WTC11 (cell line): ENCODE data around the gene GATD1. TPM values are rescaled to one million over a fixed set of nuclear protein-coding genes. Genes with fewer than 3 reads are reported as not detected.

Experiments used
- ATAC-seq: fragments of 200-7000 bp; cut with Tn5 transposase; 2 replicates; pipeline ENCODE4 v1.10.0; 2021; ENCODE audit warnings: mild to moderate bottlenecking, moderate library complexity
- CTCF ChIA-PET: fragments of 300-600 bp; sonication (Branson Sonifier 250); formaldehyde crosslinking; loops from one replicate; lab custom pipeline; 2021; ENCODE audit warnings: antibody characterized with exemption; lab: Charles Lee
- POLR2A ChIA-PET: fragments of 350-600 bp; sonication (Branson Sonifier 250); formaldehyde crosslinking; loops from one replicate; lab custom pipeline; 2021; ENCODE audit warnings: antibody characterized with exemption; lab: Charles Lee
- DNase-seq: peaks from one replicate; pipeline ENCODE4 v3.0.0; 2021; ENCODE audit warnings: low spot score
- H3K27ac Mint-ChIP-seq: 2 replicates; pipeline ENCODE4 v1.8.0; 2021; ENCODE audit warnings: mixed read lengths
- H3K27me3 Mint-ChIP-seq: 2 replicates; pipeline ENCODE4 v1.8.0; 2021; ENCODE audit warnings: low read depth, mild to moderate bottlenecking, moderate library complexity, mixed read lengths
- H3K36me3 Mint-ChIP-seq: 2 replicates; pipeline ENCODE4 v1.8.0; 2021; ENCODE audit warnings: mixed read lengths
- H3K4me1 Mint-ChIP-seq: 2 replicates; pipeline ENCODE4 v1.8.0; 2022; ENCODE audit warnings: mixed read lengths
- H3K4me3 Mint-ChIP-seq: 2 replicates; pipeline ENCODE4 v1.8.0; 2021; ENCODE audit warnings: mild to moderate bottlenecking, moderate library complexity, mixed read lengths
- H3K9me3 Mint-ChIP-seq: 2 replicates; pipeline ENCODE4 v1.8.0; 2021; ENCODE audit warnings: mixed read lengths
- ARID4B ChIP-seq: sonication (generic); formaldehyde crosslinking; IDR thresholded peaks from 2 replicates; pipeline ENCODE4 v1.8.0; 2023; ENCODE audit warnings: missing genetic modification reagents, mild to moderate bottlenecking, borderline replicate concordance
- ATF1 ChIP-seq: sonication (generic); formaldehyde crosslinking; IDR thresholded peaks from 2 replicates; pipeline ENCODE4 v1.8.1; 2023; ENCODE audit warnings: mild to moderate bottlenecking, moderate library complexity, missing genetic modification reagents
- EMX1 ChIP-seq: fragments of 250-450 bp; sonication (Bioruptor Pico); IDR thresholded peaks from 2 replicates; pipeline ENCODE4 v1.8.0; 2021; ENCODE audit warnings: mild to moderate bottlenecking
- IRF1 ChIP-seq: sonication (generic); formaldehyde crosslinking; IDR thresholded peaks from 2 replicates; pipeline ENCODE4 v1.8.0; 2023; ENCODE audit warnings: missing genetic modification reagents
- IRF2 ChIP-seq: sonication (generic); formaldehyde crosslinking; IDR thresholded peaks from 2 replicates; pipeline ENCODE4 v1.8.0; 2022; ENCODE audit warnings: low read depth, missing genetic modification reagents, borderline replicate concordance
- KAT7 ChIP-seq: sonication (generic); formaldehyde crosslinking; IDR thresholded peaks from 2 replicates; pipeline ENCODE4 v1.8.1; 2023; ENCODE audit warnings: missing genetic modification reagents, mild to moderate bottlenecking, borderline replicate concordance
- MAX ChIP-seq: sonication (generic); formaldehyde crosslinking; IDR thresholded peaks from 2 replicates; pipeline ENCODE4 v1.8.0; 2022; ENCODE audit warnings: mild to moderate bottlenecking, missing genetic modification reagents
- MLX ChIP-seq: sonication (generic); formaldehyde crosslinking; IDR thresholded peaks from 2 replicates; pipeline ENCODE4 v1.8.1; 2023; ENCODE audit warnings: mild to moderate bottlenecking, missing genetic modification reagents, moderate library complexity
- NFATC4 ChIP-seq: fragments of 250-450 bp; sonication (Bioruptor Pico); IDR thresholded peaks from 2 replicates; pipeline ENCODE4 v1.9.0; 2021; ENCODE audit warnings: mild to moderate bottlenecking
- NR2C2 ChIP-seq: sonication (generic); formaldehyde crosslinking; IDR thresholded peaks from 2 replicates; pipeline ENCODE4 v1.8.0; 2022; ENCODE audit warnings: mild to moderate bottlenecking, missing genetic modification reagents
- OVOL2 ChIP-seq: fragments of 250-450 bp; sonication (Bioruptor Pico); IDR thresholded peaks from 2 replicates; pipeline ENCODE4 v1.9.0; 2021; ENCODE audit warnings: mild to moderate bottlenecking, borderline replicate concordance
- SMAD3 ChIP-seq: sonication (generic); formaldehyde crosslinking; IDR thresholded peaks from 2 replicates; pipeline ENCODE4 v1.8.0; 2022; ENCODE audit warnings: missing genetic modification reagents, mild to moderate bottlenecking, borderline replicate concordance
- SMAD4 ChIP-seq: sonication (generic); formaldehyde crosslinking; IDR thresholded peaks from 2 replicates; pipeline ENCODE4 v1.8.0; 2022; ENCODE audit warnings: mild to moderate bottlenecking, missing genetic modification reagents
- SOX15 ChIP-seq: fragments of 250-450 bp; sonication (Bioruptor Pico); IDR thresholded peaks from 2 replicates; pipeline ENCODE4 v1.9.0; 2021; ENCODE audit warnings: mild to moderate bottlenecking
- TEAD1 ChIP-seq: sonication (generic); formaldehyde crosslinking; IDR thresholded peaks from 2 replicates; pipeline ENCODE4 v1.8.0; 2022; ENCODE audit warnings: mild to moderate bottlenecking, missing genetic modification reagents
- ZNF138 ChIP-seq: sonication (generic); formaldehyde crosslinking; conservative IDR thresholded peaks from 2 replicates; pipeline ENCODE4 v1.8.1; 2022; ENCODE audit warnings: mild to moderate bottlenecking, moderate library complexity, missing genetic modification reagents
- ZNF219 ChIP-seq: sonication (generic); formaldehyde crosslinking; IDR thresholded peaks from 2 replicates; pipeline ENCODE4 v1.8.0; 2023; ENCODE audit warnings: missing genetic modification reagents, mild to moderate bottlenecking, borderline replicate concordance
- ZNF232 ChIP-seq: sonication (generic); formaldehyde crosslinking; IDR thresholded peaks from 2 replicates; pipeline ENCODE4 v1.8.0; 2022; ENCODE audit warnings: mild to moderate bottlenecking, missing genetic modification reagents
- ZNF263 ChIP-seq: sonication (generic); formaldehyde crosslinking; IDR thresholded peaks from 2 replicates; pipeline ENCODE4 v1.8.1; 2022; ENCODE audit warnings: low read depth, mild to moderate bottlenecking, moderate library complexity, missing genetic modification reagents
- ZNF671 ChIP-seq: fragments of 250-450 bp; sonication (Bioruptor Pico); IDR thresholded peaks from 2 replicates; pipeline ENCODE4 v1.8.0; 2021; ENCODE audit warnings: mild to moderate bottlenecking
- total RNA-seq: library from RNA; stranded (reverse); gene quantifications from 3 replicates; pipeline ENCODE4 v1.2.3, GENCODE V29; 2021
- TF ChIP-seq, protein P1 (sequence below): sonication (generic); formaldehyde crosslinking; IDR thresholded peaks from 2 replicates; pipeline ENCODE4 v1.8.1; 2023; ENCODE audit warnings: mild to moderate bottlenecking, missing genetic modification reagents

The GATD1 gene
- total RNA-seq, 1 experiment from 2014 or later = 87.6 TPM

- TF ChIP-seq SMAD3 (no peak; the same call in 1 of the 2 replicates), IRF2 (CRISPR knock-in tag) (0 out of 2 replicates have a peak, but pooled peaks have one; percentile 41), NR2C2 (CRISPR knock-in tag) (0 out of 2 replicates have a peak, but pooled peaks have one; percentile 55), MLX (CRISPR knock-in tag) (no peak), SMAD4 (no peak), ZNF232 (peak; percentile 17; the same call in 1 of the 2 replicates), IRF1 (CRISPR knock-in tag) (no peak), ZNF671 (CRISPR knock-in tag) (no peak), ZNF138 (CRISPR knock-in tag) (no peak), ZNF219 (CRISPR knock-in tag) (0 out of 2 replicates have a peak, but pooled peaks have one; percentile 38)
- TF ChIP-seq, protein P1, sequence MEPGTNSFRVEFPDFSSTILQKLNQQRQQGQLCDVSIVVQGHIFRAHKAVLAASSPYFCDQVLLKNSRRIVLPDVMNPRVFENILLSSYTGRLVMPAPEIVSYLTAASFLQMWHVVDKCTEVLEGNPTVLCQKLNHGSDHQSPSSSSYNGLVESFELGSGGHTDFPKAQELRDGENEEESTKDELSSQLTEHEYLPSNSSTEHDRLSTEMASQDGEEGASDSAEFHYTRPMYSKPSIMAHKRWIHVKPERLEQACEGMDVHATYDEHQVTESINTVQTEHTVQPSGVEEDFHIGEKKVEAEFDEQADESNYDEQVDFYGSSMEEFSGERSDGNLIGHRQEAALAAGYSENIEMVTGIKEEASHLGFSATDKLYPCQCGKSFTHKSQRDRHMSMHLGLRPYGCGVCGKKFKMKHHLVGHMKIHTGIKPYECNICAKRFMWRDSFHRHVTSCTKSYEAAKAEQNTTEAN (CRISPR knock-in tag) = 0 out of 2 replicates have a peak, but pooled peaks have one; percentile 81
- TF ChIP-seq, all 79 proteins: peak for 27
These were observed 32.2 kb upstream of the GATD1 start, which contains the start of gene RPLP2 (continued) for GRCh38 chr11:809287-810039.

DNA sequence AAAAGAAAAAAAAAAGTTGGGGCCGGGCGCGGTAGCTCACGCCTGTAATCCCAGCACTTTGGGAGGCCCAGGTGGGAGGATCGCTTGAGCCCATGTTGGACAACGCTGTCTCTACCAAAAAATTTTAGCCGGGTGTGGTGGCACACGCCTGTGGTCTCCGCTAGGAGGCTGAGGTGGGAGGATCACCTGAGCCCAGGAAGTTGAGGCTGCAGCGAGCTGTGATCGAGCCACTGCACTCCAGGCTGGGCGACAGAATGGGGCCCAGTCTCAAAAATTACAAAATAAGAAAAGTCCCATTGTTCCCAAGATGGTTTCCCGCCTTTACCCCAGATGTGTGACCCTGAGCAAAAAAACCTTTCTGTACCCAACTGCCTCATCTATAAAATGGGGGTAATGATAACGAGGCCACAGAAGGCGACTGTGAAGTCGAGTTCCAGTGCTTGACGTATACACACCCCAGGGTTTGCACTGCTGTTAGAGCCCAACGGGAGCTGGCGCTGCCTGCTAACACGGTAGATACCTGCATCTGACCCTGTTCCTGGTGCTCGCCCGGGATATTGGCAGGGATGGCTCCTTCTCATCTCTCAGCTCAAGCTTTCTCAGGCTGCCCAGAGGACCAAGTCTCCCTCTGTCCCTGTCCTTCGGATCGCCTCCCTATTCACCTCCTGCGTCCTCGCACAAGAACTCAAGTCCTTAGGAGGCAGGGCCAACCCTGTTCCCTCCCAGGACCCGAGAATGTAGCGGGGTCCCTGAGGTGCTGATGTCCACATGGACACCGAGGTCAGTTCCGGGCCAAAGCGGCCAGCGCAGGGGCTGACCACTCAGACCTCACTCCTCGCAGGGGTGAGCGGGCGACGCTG, 31.4 kb upstream of the GATD1 start:
- H3K36me3 Mint-ChIP-seq = peaks cover 28% of the 10 kb centered on the region
- ChIA-PET CTCF (interaction anchor here (0.8 to 2.2 kb wide), 6 partner anchors 11 to 254 kb away, joined by 3 to 13 read pairs (median 5); no protein-coding TSS in a partner anchor), POLR2A (interaction anchor here (1.1 to 2.0 kb wide), 6 partner anchors 11 to 24 kb away, joined by 3 to 18 read pairs (median 4); partner anchors contain the start of genes CD151, CRACR2B and PNPLA2)
- ATAC-seq = no peak
- no peak for DNase-seq
- no peaks in the 10 kb centered on the region for H3K9me3 Mint-ChIP-seq
- H3K27me3 Mint-ChIP-seq = no peaks in the 10 kb centered on the region
- peak overlapping the region; percentile 93 for H3K27ac Mint-ChIP-seq
- H3K4me1 Mint-ChIP-seq = peaks cover 43% of the 10 kb centered on the region
- peak overlapping the region; percentile 92 for H3K4me3 Mint-ChIP-seq
- TF ChIP-seq ATF1 (CRISPR knock-in tag) (0 out of 2 replicates have a peak, but pooled peaks have one; percentile 24), SMAD3 (peak; percentile 84; the same call in 1 of the 2 replicates), KAT7 (CRISPR knock-in tag) (no peak)

DNA sequence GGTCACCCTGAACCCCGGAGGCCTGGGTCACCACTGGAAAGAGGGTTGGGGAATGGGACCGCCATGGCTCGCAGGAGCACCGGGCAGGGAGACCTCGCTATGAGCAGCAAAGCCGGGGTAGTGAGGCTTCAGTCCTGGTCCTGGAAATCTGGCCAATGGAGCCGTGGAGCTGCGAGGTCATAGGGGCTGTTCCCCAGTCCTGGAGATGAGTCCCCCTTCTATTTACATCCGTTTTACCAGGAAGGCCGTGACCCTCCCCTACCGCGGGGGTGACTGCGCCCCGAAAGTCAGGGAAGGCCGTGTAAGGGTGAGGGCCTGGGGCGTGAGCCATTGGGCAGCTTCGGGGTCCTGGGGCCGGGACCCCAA, 27.3 kb upstream of the GATD1 start:
- no peaks in the 10 kb centered on the region for H3K27me3 Mint-ChIP-seq
- H3K9me3 Mint-ChIP-seq = no peaks in the 10 kb centered on the region
- POLR2A ChIA-PET = interaction anchor here (0.9 to 1.4 kb wide), 5 partner anchors 14 to 32 kb away, joined by 3 to 4 read pairs (median 3); no protein-coding TSS in a partner anchor
- no peak overlapping the region for H3K27ac Mint-ChIP-seq
- DNase-seq (no peak), ATAC-seq (no peak)
- H3K36me3 Mint-ChIP-seq = no peaks in the 10 kb centered on the region
- H3K4me1 Mint-ChIP-seq = peaks cover 21% of the 10 kb centered on the region
- CTCF ChIA-PET = interaction anchor here (0.8 to 1.4 kb wide), 4 partner anchors 9 to 250 kb away, joined by 3 to 5 read pairs (median 3); no protein-coding TSS in a partner anchor
- peak overlapping the region; percentile 73 for H3K4me3 Mint-ChIP-seq
- TF ChIP-seq EMX1 (CRISPR knock-in tag) = no peak
- TF ChIP-seq TEAD1 (CRISPR knock-in tag) = no peak
- no peak for TF ChIP-seq KAT7 (CRISPR knock-in tag)
- no peak for TF ChIP-seq MAX (CRISPR knock-in tag)
- TF ChIP-seq ARID4B = no peak
- no peak for TF ChIP-seq SOX15
- TF ChIP-seq NFATC4 (CRISPR knock-in tag) = no peak
- no peak for TF ChIP-seq ZNF263 (CRISPR knock-in tag)
- TF ChIP-seq OVOL2 (CRISPR knock-in tag) = no peak
- TF ChIP-seq, protein P1 (CRISPR knock-in tag) = no peak
- no peak for TF ChIP-seq ZNF219 (CRISPR knock-in tag)
